Stimulated activated CD4-positive, alpha-beta T cell treated with anti-CD3 and anti-CD28 coated beads, Interleukin-1b, Interleukin-23, amount 100 ng/mL, for 24 hours (primary cell): ENCODE data around the gene FCER2.

Source experiments
- DNase-seq, 4 experiments: peaks; one replicate each; pipeline ENCODE4 v3.0.0-alpha.2; 2020; ENCODE audit warnings: low read depth in 4 of 4, low spot score in 1 of 4

The FCER2 gene

DNA sequence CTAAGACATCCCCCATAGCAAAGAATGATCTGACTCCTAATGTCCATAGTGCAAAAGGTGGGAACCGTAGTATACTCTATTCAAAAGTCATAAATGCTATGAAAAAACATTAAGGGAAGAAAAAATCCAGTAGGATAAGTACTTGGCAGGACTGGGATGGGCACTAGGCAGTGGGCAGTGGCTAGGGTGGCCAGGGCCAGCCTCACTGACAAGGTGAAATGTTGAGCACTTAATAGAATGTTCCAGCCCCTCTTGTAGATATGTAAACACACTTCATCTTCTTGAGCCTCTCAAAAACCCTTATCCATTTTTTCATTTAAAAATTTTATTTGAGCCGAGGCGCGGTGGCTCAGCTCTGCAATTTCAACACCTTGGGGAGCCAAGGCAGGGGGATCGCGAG lies 31.4 kb upstream of the FCER2 start:
- no peak for DNase-seq

DNA sequence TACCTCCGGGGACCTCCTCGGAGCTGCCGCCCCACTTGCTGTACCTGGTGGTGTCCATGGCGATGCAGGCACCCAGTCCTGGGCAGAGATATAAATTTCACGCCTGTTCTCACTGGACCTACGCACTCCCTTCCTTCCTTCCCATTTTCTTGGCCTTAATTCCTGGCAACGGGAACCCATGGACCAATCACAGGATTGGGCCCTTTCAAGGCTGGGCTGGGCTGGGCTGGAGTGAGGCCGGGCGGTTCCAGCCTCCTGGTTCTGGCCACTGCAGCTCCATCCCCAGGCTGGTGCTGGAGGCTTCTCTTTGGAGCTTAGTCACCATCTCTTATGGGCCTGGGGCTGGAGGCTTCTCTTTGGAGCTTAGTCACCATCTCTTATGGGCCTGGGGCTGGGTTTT lies 30.1 kb upstream of the FCER2 start, which contains the start of gene CLEC4G:
TSS of gene CLEC4G (minus strand) at position 66 of the 400 bp plus-strand sequence. CDS start at position 58, 8 bp downstream.
- DNase-seq = no peak

DNA sequence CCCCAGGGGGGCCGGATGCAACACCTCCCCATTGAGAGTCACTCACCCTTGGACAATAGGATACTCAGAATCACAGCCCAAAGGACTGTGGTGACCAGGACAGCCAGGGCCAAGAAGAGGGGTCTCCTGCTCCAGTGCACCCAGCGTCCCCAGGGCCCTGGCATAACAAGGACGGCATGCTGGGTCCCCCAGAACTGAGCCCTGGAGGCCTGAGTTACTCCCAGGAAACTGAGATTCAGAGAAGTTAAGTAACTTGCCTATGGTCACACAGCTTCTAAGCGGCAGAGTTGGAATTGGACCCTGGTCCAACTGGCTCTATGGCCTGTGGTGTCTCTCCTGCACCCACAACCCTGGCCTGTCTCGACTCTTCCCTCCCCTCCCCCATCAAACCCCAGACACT lies 29.7 kb upstream of the FCER2 start:
- no peak for DNase-seq

DNA sequence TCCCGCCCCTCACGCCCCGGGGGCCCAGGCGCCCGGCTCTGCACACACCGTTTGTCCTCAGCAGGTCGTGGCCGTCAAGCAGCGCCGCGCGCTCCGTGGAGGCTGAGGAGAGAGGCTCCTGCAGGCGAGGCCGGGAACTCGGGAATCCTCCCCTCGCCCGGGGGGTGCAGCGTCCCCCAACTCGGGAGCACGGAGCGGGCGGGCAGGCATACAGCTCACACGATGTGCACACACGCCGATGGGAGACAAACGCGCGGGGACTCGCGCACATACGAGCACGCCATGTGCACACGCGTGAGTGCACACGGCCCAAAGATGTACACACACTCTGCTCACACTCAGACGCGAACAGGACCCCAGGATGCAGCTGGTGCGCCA lies 29.3 kb upstream of the FCER2 start:
- no peak for DNase-seq

DNA sequence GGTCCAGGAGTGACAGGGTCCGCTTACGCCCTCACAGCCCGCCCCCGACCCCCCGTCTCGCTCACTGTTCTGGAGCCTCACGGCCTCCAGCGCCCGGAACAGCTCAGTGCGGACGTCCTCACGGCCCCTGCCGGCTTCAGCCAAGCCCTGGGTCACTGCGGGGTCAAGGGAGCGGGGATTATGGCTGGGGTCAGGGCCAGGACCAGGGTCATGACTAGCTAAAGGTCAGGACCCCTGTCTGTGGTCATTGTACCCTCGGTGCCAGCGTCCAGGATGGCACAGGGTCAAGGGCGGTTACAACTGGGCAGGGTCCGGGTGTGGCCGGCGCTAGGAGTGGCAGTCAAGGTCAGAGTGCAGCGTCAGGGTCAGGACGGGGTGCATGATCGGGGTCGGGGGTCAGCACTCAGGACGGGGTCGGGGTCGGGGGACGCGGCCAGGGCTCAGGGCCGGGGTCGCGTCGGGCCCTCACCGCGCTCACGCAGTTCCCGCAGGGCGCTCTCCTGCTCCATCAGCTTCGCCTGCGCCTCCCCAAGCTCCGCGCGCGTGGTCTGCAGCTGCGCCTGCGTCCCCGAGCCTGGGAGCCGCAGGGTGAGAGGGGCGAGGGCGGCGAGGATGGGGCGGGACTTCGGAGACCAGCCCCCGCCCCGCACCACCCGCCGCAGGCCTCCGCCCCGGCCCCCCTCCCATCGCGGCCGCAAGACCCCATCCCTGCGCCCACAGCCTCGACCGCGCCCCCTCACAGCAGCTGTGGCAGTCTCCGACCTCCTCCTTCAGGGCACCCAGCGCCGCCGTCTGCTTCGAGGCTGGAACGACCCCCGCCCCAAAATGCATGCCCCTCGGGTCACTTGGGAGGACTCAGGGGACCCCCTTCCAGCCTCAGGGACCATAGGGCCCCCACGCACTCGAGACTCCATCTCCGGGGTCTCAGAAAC lies 28.6 kb upstream of the FCER2 start:
- DNase-seq = no peak

DNA sequence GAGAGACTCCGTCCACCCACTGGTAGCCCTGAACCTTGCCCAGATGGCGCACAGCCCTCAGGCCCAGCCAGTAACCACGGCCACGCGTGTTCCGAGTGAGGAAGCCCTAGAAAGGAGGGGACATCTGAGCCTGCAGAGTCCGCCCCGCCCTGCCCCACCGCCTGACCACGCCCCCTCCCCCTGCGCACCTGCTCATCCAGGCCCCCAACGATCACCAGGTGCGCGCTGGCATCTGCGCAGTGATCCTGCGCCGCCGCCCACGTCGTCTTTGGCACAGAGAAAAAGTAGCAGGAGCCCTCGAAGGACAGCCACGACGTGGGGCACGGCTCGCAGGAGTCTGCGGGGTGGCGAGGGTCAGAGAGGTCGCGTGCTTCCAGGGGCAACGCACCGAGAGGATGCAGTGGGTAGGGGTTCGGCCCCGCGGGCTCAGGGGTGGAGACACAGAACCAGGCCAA lies 27.9 kb upstream of the FCER2 start:
- no peak for DNase-seq

DNA sequence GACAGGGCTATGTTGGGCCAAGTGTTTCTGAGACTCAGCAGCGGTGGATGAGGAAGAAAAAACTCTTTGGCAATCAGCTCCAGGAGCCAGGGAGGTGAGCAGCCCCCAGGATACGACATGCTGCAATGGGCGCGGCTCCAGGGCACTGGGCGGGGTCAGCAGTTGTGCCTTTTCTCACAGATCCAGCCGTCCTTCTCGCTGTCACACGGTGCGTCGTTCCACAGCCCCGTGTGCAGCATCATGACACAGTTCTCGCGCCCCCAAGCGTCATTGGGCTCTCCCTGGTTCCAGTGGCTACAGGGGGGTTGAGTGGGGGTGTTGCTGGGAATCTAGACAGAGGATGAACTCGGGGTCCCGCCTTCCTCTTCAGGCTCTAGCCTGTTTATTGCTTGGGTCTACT lies 27.3 kb upstream of the FCER2 start:
- no peak for DNase-seq

DNA sequence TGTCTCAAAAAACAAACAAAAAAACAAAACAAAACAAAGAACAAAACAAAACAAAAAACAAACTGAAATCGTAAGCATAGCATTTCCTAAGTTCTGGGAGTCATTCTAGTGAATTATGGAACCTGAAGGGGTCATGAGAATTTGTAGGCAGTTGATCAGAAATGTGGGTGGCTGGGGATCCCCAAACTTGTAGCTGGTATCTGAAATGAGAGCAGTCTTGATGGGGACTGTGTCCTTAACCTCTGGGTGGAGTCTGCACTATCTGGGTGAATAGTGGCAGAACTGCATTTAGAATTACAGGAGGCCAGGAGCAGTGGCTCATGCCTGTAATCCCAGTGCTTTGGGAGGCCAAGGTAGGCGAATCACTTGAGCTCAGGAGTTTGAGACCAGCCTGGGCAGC lies 23.9 kb upstream of the FCER2 start:
- DNase-seq = no peak

DNA sequence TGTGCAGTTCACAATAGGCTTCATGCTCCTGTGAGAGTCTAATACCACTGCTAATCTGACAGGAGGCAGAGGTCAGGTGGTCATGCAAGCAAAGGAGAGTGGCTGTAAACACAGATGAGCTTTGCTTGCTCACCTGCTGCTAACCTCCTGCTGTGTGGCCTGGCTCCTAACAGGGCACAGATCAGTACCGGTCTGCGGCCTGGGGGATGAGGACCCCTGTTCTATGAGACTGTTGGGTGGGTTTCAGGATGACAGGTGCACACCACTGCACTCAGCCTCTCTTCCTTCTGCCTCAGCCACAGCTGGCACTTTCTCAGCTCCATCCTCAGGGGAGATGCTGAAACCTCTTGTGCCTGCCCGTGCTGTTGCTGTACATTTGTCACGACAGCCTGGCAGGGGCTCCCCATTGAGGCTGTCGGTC lies 20.3 kb upstream of the FCER2 start:
- no peak for DNase-seq

DNA sequence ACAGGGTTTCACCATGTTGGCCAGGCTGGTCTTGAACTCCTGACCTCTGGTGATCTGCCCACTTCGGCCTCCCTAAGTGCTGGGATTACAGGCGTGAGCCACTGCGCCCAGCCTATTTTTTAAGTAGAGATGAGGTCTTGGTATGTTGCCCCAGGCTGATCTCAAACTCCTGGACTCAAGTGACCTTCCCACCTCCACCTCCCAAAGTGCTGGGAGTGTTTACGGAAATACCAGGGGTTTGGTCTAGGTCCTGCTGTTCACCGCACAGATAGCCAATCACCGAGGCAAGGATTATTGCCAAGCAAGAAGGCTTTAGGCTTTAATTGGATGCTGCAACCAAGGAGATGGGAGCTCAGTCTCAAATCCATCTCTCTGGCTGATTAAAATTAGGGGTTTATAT lies 18.4 kb upstream of the FCER2 start:
- DNase-seq = no peak

DNA sequence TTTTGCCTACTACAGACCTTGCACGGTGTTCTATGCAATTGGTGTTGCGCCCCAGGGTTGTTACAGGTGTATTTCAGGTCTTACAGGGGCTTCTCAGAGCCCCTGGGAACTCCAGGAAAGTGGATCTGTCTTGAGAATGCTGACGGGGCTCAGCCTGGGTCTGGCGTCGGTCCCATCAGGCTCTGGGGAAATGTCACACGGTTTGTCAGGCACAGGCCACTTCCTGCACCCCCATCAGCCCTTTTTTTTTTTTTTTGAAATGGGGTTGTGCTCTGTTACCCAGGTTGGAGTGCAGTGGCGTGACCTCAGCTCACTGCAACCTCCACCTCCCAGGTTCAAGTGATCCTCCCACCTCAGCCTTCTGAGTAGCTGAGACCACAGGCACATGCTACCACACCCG lies 16.7 kb upstream of the FCER2 start:
- DNase-seq = no peak

DNA sequence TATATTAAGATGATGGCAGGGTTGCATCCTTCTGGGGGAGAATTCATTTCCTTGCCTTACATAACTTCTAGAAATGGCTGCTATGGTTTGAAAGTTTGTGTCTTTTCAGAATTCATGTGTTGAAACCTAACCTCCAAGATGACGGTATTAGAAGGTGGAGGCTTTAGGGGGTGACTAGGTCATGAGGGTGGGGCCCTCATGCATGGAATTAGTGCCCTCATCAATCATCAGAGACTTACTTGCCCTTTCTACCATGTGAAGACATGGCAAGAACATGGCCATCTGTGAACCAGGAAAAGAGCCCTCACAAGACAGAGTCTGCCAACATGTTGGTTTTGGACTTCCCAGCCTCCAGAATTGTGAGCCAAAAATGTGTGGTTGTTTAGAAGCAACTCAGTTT lies 14.8 kb upstream of the FCER2 start:
- DNase-seq = no peak

DNA sequence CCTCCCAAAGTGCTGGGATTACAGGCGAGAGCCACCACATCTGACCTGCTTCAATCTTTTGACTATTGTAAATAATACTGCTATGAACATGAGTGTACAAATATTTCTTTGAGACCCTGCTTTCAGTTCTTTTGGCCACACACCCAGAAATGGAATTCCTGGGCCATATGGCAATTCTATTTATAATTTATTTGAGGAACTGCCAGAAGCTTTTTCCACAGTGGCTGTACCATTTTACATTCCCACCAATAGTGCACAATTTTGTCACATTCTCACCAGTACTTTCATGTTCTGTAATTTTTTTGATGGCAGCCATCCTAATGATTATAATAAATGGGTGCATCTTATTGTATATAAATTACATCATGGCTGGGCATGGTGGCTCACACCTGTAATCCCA lies 13.7 kb upstream of the FCER2 start:
- no peak for DNase-seq

DNA sequence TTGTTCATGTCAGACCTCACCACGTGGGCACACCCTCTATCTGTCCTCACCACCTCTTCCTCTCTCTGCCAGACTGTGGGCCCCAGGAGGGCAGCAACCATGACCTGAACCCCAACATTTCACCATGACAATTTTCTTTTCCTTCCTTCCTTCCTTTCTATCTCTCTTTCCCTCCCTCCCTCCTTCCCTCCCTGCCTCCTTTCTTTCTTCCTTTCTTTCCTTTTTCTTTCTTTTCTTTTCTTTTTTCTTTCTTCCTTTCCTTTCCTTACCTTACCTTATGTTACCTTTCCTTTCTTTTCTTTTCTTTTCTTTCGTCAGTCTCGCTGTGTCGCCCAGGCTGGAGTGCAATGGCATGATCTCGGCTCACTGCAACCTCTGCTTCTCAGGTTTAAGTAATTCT lies 8.7 kb upstream of the FCER2 start:
- DNase-seq = no peak

DNA sequence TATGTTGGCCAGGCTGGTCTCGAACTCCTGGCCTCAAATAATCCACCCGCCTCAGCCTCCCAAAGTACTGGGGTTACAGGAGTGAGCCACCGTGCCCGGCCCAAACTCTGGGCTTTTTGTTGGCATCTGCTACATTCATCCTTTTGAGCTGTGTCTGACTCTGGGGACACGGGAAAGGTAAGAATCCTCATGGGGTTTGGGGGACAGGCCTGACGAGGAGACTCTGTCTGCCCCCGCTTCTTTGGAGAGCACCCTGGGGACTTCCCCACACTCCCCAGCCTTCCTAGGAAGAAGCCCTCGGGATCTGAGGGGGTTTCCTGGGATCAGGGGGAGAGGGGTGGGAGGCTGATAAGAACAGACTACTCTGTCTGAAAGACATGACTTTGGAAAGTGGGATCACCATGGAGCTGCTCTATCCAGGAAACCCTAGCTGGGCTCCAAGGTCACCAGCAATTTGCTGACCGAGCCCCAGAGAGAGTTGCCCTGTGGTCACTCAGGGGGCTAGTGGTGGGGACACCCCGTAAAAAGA lies 8.1 kb upstream of the FCER2 start:
- DNase-seq = no peak

DNA sequence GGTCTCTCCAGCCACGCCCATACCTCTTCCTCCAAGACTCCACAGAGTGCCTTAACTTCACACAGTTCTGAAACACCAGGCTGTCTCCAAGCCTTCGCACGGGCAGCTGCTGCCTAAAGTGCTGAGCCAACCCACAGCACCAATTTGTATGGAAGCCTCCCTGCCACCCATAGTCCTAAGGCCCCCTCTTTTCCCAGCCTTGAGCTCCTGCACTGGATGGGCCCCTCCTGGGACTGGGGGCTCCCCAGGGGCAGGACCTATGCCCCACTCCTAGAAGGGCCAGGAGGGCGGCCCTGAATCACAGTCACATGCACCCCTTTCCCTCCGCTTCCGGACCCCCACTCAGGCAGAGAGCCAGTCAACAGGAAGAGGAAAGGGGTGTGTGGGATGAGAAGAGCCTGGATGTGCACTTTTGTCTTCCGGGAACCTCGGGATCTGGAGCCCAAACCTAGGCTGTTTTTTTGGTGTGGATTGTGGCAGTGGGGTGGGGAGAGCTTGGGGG lies 5.1 kb upstream of the FCER2 start:
- DNase-seq = no peak

DNA sequence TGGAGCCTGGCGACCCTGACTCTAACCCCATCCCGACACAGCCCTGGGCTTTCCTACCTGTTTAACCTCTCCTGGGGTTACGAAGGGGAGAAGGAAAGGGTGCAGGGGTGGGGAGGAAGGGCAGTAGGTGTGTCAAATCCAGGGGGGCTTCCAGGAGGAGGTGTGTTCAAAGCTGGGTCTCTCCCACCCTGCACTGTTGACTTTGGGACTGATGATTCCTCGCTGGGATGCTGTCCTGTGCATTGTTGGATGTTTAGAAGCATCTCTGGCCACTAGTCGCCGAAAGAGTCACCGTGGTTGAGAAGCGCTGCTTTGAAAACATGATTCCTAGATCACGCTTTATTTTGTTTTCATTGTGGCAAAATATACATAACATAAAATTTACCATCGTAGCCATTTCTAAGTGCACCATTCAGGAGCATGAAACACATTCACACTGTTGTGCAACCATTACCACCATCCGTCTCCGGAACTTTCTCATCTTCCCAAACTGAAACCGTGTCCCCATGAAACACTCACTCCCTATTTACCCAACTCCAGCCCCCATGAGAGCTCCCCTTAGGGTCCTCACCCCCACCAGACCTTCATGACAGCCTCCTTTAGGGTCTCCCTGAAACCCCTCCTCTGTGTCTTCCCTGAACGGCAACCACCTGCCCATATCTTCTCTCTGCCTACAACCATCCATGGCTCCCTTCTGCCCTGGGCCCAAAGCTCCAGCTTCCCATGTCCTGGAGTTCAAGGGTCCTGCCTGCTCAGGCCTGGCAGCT lies 4.4 kb upstream of the FCER2 start:
- no peak for DNase-seq

DNA sequence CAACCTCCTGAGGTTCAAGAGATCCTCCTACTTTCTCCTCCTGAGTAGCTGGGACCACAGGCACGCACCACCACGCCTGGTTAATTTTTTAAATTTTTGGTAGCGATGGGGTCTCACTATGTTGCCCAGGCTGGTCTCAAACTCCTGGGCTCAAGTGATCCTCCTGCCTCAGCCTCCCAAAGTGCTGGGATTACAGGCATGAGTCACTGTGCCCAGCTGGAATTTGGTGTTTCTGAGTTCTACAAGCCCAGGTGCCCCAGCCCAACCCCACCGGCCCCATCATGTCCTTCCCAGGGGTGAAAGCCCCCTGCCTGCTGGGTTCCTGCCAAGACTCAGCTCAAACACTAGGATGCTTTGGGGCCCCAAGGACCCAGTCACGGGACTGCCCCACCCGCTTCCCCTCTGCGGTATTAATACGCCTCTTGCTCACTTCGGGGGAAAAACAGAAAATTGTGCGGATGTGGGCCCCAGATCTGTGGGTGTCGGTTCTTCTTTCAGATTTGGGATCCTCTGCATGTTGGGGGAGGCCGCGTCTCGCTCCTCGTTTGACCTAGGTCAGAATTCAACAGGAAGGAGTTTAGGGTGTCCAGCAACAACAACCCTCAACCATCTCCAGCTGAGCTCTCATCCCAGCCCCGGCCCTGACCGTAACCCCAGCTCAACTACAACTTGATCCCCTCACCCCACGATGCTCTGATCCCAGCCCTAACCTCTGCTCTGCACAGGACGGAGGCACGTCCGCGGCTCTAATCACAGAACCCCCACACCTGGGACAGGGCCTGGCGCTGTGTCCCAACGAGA lies 3.7 kb upstream of the FCER2 start:
- DNase-seq = peak; percentile 28 to 70 (median 47)

DNA sequence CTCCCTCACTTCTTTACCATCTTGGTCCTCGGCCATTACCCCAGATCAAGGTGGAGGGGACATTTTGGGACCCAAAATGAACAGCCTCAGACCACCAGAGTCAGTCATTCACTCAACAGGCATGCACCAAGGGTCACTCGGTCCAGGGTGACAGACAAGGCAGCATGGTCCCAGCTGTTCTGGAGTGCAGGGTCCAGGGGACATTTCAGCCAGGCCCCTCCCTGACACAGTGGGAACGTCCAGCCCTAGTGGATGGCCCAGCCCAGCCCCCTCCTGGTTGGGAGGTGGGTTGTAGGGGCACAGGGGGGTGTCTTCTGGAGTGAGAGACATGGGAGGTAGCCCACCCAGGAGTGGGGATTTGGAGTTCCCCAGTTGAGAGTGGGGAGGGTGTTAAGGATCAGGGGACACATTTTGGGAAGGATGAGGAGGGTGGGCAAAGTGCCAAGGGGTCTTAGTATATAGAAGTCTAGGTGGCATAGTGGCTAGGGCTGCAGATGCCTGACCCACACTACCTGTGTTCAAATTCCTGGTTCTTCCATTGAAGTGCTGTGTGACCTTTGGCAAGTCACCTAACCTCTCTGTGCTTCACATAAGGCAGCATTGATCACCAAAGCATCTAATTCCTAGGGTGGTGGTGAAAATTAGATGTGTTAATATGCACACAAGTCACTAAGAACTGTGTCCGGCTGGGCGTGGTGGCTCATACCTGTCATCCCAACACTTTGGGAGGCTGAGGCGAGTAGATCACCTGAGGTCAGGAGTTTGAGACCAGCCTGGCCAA lies 2.5 kb upstream of the FCER2 start:
- DNase-seq = no peak

DNA sequence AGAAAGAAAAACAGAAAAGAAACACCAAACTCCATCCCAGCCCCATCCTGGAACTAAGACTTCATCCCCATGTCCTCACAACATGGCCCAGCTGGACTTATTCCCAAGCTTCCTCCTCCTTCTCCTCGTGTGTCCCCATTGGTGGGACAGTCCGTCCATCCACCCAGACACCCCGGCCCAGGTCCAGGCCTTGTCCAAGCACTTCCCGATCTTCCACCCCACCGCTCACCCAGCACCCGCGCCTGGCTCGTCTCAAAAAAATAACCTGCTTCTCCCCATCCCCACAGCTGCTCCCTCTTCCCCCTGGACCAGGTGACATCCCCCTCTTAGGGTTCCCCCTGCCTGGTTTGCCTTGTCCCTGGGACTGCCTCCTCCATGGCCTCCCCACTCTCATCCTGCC lies 1.4 kb upstream of the FCER2 start:
- no peak for DNase-seq
